ENCODE measurements around the gene SLC1A1. TPM values are rescaled to one million over a fixed set of nuclear protein-coding genes. Genes with fewer than 3 reads are reported as not detected.

SLC1A1 gene
- total RNA-seq, 1 donor from 2014 or later, result 1.4 TPM

DNA sequence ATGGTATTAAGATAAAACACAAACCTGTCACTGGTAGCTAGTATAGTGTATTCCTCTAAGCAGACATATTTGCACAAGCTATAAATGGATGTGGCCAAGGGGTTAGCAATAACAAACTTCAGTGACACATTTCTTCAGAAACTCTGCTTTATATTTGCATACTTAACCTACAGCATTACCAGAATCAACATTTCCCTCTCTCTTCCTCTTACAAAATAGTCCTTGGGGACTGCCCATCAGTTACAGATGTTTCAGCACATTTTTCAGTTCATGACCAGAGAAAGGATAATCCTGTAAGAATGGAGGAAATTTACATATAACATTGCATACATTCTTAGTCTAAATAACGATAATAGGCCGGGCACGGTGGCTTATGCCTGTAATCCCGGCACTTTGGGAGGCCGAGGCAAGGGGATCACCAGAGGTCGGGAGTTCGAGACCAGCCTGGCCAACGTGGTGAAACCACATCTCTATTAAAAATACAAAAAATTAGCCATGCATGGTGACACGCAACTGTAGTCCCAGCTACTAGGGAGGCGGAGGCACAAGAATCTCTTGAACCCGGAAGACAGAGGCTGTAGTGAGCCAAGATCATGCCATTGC, 25.3 kb upstream of the SLC1A1 start:
- peak; percentile 87 for ATAC-seq (ENCODE audit: low read depth)
- DNase-seq, result no peak
- H3K27ac Mint-ChIP-seq, result peak overlapping the region; percentile 46
- POLR2A ChIA-PET, result interaction anchor here (0.5 to 1.0 kb wide), 3 partner anchors 26 to 1162 kb away, joined by 3 to 5 read pairs (median 3); no protein-coding TSS in a partner anchor
- H3K4me3 Mint-ChIP-seq, result peak overlapping the region; percentile 32
- no peaks in the 10 kb centered on the region for H3K36me3 Mint-ChIP-seq (ENCODE audit: low read depth)
- H3K4me1 Mint-ChIP-seq, result peaks cover 23% of the 10 kb centered on the region
- CTCF ChIA-PET, result no interaction called here
- TF ChIP-seq, protein P1, sequence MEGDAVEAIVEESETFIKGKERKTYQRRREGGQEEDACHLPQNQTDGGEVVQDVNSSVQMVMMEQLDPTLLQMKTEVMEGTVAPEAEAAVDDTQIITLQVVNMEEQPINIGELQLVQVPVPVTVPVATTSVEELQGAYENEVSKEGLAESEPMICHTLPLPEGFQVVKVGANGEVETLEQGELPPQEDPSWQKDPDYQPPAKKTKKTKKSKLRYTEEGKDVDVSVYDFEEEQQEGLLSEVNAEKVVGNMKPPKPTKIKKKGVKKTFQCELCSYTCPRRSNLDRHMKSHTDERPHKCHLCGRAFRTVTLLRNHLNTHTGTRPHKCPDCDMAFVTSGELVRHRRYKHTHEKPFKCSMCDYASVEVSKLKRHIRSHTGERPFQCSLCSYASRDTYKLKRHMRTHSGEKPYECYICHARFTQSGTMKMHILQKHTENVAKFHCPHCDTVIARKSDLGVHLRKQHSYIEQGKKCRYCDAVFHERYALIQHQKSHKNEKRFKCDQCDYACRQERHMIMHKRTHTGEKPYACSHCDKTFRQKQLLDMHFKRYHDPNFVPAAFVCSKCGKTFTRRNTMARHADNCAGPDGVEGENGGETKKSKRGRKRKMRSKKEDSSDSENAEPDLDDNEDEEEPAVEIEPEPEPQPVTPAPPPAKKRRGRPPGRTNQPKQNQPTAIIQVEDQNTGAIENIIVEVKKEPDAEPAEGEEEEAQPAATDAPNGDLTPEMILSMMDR (IDR thresholded peaks at IDR 0.05), result no peak
- intact Hi-C loops (cut with micrococcal nuclease), result loop anchor here (10.0 kb wide), 2 partner anchors 200 to 280 kb away; partner anchors contain the start of genes AK3, PLPP6 and SPATA6L
- H3K9me3 Mint-ChIP-seq, result peaks cover 6% of the 10 kb centered on the region
- H3K27me3 Mint-ChIP-seq, result peaks cover 4% of the 10 kb centered on the region

DNA sequence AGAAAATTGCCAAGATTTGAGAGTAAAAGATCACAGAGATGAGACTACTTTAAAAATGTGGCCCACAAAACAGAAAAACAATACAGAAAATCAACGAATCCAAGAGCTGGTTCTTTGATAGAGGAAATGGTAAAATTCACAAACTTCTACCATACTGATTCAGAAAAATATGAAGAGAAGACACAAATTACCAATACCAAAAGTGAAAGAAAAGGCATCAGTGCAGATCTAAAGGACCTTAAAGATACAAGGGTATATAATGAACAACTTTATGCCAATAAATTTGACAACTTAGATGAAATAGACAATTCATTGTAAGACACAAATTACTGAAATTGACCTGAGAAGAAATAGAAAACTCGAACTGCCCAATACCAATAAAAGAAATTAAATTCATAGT, 24.4 kb upstream of the SLC1A1 start:
- Mint-ChIP-seq H3K27ac (peak overlapping the region; percentile 48), H3K9me3 (peaks cover 6% of the 10 kb centered on the region), H3K27me3 (peaks cover 4% of the 10 kb centered on the region), H3K4me3 (peak overlapping the region; percentile 17), H3K36me3 (ENCODE audit: low read depth) (no peaks in the 10 kb centered on the region), H3K4me1 (peaks cover 23% of the 10 kb centered on the region)
- DNase-seq, result no peak
- intact Hi-C loops (cut with micrococcal nuclease), result loop anchor here (10.0 kb wide), 2 partner anchors 199 to 279 kb away; partner anchors contain the start of genes AK3, PLPP6 and SPATA6L
- TF ChIP-seq, protein P1 (IDR thresholded peaks at IDR 0.05), result no peak
- ChIA-PET CTCF (no interaction called here), POLR2A (no interaction called here)
- no peak for ATAC-seq (ENCODE audit: low read depth)

- intact Hi-C loops (cut with micrococcal nuclease), result no loop called here
- TF ChIP-seq, protein P1 (IDR thresholded peaks at IDR 0.05), result no peak
- ChIA-PET CTCF (no interaction called here), POLR2A (no interaction called here)
- DNase-seq, result no peak
- Mint-ChIP-seq H3K4me3 (no peak overlapping the region), H3K27me3 (no peaks in the 10 kb centered on the region), H3K27ac (no peak overlapping the region), H3K4me1 (no peaks in the 10 kb centered on the region), H3K36me3 (ENCODE audit: low read depth) (no peaks in the 10 kb centered on the region), H3K9me3 (peaks cover 3% of the 10 kb centered on the region)
- ATAC-seq (ENCODE audit: low read depth), result no peak
Measured at GRCh38 chr9:4475301-4475700, 15.0 kb upstream of the SLC1A1 start.

GRCh38 chr9:4486176-4486575, 4.1 kb upstream of the SLC1A1 start:
- H3K36me3 Mint-ChIP-seq (ENCODE audit: low read depth), result no peaks in the 10 kb centered on the region
- no peaks in the 10 kb centered on the region for H3K9me3 Mint-ChIP-seq
- peaks cover 20% of the 10 kb centered on the region for H3K27me3 Mint-ChIP-seq
- peaks cover 12% of the 10 kb centered on the region for H3K4me1 Mint-ChIP-seq
- ChIA-PET CTCF (no interaction called here), POLR2A (no interaction called here)
- DNase-seq, result no peak
- ATAC-seq (ENCODE audit: low read depth), result no peak
- H3K27ac Mint-ChIP-seq, result no peak overlapping the region
- TF ChIP-seq, protein P1 (IDR thresholded peaks at IDR 0.05), result no peak
- intact Hi-C loops (cut with micrococcal nuclease), result no loop called here
- H3K4me3 Mint-ChIP-seq, result no peak overlapping the region

DNA sequence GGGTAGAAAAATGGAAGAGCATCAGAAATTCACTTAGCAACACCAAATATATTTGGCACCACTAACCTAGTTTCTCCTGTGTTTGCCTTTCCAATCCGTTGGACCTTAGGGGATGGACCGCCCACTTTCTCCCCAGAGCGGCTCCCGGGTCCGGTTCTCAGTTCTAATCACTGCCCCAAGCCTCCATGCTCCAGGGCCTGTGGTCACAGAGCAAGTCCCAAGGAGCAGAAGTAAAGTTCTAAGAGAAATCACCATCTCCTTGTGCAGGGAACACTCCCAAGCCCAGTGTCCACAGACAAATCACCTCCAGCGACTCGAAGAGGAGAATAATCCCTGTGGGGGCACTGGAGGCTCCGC, 728 bp upstream of the SLC1A1 start:
- H3K27me3 Mint-ChIP-seq, result peaks cover 38% of the 10 kb centered on the region
- H3K36me3 Mint-ChIP-seq (ENCODE audit: low read depth), result no peaks in the 10 kb centered on the region
- TF ChIP-seq, protein P1 (IDR thresholded peaks at IDR 0.05), result no peak
- peaks cover 19% of the 10 kb centered on the region for H3K4me1 Mint-ChIP-seq
- H3K4me3 Mint-ChIP-seq, result peak overlapping the region; percentile 79
- no peak for DNase-seq
- no peak for ATAC-seq (ENCODE audit: low read depth)
- ChIA-PET POLR2A (no interaction called here), CTCF (no interaction called here)
- intact Hi-C loops (cut with micrococcal nuclease), result no loop called here
- H3K9me3 Mint-ChIP-seq, result no peaks in the 10 kb centered on the region
- H3K27ac Mint-ChIP-seq, result no peak overlapping the region
